Activated gamma-delta T cell (primary cell): Measurements from ENCODE around the gene FYN.

ENCODE experiments used
- DNase-seq: peaks from one replicate; lab custom pipeline; 2025; lab: John Stamatoyannopoulos, UW

FYN gene

DNA sequence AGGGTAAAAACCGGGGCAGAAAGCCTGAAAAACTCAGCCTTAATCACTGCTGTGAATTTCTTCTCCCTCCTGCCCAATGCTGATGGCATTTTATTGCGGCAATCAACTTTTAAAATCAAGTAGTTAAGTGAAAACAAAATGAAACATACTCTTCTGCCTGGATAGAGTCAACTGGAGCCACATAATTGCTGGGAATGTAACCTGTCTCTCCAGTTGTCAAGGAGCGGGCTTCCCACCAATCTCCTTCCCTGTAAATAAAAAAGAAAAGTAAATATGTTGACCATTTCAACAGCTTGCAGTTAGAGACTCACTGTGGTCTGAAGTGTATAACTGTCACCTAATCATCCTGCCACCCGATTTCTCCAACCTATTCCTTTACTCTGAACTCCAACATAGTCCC is 165.5 kb downstream of the FYN start:
- no peak for DNase-seq

DNA sequence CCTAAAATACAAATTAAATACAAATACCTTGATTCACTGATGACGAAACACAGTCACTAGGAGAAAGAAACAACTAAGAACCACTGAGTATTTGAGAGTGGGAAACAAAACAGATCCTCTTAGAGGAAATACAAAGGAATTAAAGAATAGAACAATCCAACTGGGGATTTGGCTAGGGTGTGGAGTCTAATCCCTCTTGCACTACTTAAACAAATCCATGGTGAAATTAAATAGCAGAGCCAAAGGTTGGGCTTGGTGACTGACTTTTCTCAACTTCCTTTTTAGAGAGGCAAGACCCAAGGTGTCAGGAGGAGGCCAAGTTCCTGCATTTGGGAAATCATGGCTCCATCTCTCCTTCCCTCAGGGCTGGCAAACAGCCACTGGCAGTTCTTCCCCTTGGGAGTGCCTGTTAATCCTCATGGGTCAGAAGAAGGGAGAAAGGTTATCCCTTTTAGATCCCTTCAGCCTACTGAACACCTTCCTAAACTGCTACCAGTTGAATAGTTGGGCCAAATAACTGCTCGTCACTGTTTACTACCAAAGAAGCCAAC is 166.3 kb downstream of the FYN start:
- DNase-seq: no peak

- DNase-seq: no peak
Measured at GRCh38 chr6:111703723-111704122, 169.5 kb downstream of the FYN start.

GRCh38 chr6:111702268-111702667 is 171.0 kb downstream of the FYN start:
- no peak for DNase-seq

GRCh38 chr6:111701146-111701545 is 172.1 kb downstream of the FYN start:
- no peak for DNase-seq

DNA sequence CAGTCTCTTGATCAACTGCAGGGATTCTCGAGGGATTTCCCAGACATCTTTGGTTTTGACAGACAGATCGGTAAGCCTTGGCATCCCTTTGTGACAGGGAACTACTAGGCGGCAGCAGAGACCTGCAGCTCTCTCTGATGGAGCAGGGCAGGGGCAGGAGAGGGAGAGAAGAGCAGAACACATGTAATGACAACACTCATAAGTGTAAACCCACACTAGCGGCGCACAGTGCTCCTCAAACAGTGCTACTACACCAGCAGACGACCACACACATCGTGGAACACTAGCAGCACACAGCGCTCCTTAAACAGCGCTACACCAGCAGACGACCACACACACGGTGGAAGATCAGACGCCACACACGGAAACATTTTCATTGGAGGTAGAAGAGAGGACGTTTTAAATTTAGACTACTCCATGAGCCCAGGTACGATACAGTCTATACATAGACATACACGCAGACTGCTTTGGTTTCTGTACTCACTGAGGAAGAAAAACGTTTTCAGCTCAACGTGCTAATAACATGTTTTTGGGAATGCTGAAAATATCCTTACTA is 173.0 kb downstream of the FYN start:
- DNase-seq: no peak

DNA sequence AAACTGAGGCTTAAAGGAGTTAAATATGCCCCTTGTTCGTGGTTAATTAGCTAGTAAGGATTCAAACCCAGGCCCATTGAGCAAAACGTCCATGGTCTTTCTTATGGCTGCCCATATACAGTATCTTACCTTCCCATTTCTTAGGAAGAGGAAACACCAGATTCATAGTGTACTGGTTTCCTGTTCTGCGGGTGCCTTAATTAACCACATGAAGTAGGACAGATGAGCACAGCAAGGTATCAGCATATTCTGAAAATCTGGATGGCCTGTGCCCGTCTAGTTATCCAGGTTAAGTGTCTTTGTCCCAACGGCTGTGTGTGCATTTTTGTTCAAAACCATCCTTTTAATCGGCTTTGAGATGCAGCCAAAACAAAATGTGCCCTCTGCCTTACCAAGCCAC is 174.1 kb downstream of the FYN start:
- no peak for DNase-seq

DNA sequence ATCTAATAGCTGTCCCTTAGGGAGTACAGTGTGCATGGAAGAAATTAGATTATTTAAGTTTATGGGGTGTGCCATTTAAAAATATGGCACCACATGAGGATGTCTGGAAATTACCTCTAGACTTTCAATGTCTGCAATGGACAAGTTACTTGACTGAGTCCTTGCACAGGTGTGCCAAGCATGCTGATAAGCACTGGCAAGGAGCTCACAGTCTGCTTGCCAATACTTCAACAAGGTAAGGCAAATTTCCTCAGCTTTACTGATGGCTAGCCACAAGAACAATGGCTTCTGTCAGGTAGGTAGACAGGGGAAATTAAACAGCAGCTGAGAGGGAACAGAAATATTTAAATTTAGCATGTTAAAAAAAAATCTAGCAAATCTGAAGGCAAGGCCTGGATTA is 176.4 kb downstream of the FYN start:
- no peak for DNase-seq

DNA sequence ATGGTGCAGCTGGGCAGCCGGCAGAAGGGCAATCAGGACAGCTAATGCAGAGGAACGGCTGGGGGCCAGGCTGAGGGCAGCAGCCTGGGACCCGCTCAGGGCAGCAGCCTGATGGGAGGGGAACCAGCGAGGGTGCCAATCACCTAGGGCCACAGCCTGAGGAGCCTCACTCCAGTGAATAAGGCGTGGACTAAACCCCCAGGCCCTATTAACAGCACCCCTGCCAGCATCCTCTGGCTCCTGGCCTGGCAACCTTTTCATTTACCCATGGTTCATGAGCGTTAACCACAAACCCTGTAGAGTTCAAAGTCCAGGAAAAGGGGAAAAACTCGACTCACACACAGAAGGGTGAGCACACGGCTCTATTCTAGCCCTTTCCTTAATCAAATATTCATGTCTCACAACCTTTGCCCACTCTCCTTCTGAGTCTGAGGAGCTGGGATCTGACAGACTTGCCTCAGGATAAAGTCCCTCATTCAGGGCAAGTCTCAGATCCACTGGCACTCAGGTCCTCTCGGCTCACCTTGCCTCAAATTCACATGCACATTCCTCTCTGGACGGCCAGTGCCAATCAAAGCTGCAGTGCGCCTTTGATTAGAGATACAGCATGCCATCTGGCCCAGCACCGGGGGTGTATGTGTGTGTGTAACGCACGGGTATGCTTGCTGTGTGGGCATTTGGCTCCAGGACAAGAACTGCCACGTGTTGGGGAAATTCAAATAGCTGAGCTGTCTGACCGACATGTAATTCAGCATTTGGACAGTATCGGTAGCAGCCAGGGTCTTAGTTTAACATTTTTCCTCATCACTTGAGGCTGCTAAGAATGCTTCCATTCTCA is 180.7 kb downstream of the FYN start:
- DNase-seq: no peak

DNA sequence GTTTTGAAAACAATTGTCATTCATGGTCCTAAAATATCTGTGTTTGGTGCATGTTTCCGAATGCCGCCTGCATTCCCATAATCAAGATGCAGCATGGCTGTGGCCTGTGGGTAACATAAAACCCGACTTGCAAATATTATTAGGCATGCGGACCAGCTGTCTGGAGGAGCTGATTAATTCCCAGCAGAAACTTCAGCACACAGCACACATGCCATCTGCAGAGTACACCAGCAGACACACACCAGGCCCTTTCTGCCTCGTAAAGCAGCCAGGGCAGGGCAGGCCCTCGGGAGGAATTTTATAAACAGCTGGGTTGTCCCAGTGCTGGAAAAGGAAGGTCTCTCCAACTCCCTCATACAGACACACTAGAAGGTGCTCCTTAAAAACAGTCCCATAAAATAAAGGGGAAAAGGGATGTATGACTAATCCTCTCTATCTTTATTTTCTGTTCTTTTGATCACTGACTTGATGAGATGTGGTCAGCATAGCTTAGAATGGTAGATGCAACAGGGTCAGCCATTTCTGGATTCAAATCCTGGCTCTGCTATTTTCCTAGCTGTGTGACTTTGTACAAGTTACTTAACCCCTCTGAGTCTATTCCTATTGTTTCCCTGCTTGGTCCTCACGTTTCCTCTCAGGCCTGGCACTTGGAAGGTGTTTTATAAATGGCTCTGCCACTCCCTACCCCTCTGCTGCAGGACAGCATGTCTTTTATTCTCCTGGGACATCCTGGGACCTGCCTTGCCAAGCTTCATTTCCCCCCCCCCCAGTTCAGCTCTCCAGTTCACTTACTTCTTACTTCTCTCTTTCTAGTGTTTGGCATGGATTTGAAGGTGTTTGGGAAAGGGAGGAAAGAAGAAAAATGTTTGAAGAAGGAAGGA is 181.7 kb downstream of the FYN start:
- no peak for DNase-seq

DNA sequence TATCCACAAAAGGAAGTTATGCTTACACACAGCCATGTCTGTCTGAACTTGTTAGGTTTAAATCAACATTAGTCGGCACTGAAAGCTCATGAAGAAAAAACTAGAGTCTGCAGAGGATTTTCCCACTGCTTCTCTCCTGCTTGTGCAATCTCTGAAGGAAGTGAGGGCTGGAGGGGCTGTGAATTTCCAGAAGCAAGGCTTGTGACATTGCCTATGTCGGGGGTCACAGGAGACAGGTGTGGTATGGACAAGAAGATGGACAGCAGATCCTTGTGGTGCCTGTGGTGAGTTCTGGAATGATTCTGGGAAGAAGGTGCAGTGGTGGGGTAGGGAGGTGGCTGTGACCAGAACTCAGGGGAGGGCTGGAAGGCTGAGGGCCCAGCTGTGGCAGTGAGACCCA is 183.3 kb downstream of the FYN start:
- no peak for DNase-seq

DNA sequence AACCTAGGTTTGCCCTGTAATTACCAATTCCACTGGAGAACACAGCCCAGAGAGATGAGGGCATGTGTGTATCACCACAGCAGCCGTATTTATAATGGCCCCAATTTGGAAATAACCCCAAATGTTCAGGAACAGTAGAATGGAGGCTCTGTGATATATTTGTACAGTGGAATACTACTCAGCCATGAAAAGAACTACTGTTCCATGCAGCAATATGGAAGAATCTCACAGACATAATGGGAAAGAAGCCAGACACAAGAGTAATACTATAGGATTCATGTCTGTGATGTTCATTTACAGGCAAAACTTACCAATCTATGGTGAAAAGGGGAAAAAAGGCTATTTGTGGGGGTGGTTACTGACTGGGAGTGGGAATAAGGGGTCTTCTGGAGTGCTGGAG is 183.8 kb downstream of the FYN start:
- no peak for DNase-seq

DNA sequence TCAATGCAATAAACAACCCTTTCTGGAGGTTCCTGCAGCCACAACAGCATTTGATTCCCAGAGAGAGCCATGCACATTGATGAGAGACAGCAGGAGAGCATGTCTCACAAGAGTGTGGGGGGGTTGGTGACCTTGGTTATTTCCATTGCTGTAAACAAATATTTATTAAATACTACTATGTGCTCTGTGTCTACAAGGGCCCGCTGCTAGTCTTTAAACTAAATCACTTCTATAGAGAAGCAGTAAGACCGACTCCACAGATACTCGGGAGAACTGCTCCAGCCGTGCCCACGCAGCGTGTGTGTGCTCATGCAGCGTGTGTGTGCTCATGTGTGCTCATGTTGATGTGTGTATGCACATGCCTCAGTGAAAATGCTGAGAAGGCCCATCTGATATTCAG is 184.9 kb downstream of the FYN start:
- no peak for DNase-seq

- no peak for DNase-seq
Measured at GRCh38 chr6:111687652-111688051, 185.6 kb downstream of the FYN start.

- DNase-seq: no peak
Measured at GRCh38 chr6:111686932-111687266, 186.4 kb downstream of the FYN start.

GRCh38 chr6:111686249-111686931 is 186.9 kb downstream of the FYN start:
- no peak for DNase-seq

DNA sequence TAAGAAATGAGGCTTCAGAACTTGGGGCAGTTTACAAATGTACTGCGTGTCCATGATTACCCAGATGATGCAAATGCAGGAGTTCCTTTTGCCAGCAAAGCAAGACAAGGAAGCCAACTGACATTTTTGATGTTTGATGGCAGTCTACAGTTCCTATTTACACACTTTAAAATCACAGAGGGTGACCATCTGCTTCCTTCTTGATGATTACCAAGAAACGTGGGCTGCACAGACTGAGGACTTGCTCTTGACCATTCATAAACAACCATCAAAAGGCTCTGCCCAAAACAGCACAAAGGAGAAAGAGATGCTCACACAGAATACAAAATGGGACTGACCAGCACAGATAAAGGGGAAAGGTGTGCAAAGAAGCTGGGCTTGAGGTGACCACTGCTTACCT is 187.7 kb downstream of the FYN start:
- no peak for DNase-seq

DNA sequence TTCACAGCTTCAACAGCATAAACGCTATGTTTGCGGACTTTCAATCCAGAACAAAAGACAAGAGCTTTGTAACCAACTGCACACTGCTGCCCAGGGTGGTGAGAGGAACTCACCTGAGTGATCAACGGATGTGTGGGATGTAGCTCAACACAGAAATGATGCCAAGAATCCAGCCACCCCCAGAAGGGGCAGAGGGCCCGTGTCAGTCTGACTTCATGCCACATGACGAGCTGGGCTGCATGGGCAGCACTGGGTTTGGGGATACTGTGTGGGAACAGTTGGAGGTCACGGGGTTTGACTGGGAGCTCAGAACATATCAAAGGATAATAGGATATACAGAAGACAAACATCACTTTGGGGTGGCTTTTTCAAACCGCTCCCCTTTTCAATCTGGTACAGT is 188.2 kb downstream of the FYN start:
- no peak for DNase-seq

- no peak for DNase-seq
Measured at GRCh38 chr6:111683749-111684267, 189.4 kb downstream of the FYN start.

DNA sequence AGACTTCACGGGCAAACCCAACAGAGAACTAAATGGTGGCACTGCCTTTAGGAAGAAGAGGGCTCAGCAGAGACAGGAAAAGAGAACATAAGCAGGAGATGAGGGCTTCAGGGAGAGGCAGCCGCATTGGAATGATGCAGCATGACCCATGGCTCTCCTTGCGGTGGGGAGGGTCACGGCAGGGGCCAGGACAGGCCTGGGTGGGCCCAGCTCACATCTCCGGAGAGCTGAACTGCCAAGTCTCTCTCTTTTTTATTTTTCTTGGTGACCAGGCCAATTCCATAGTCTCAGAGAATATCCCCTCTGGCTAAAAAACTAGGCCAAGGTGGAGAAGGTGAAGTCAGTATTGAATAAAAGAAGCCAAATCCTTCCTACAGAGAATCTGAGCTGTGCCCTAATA is 190.1 kb downstream of the FYN start:
- DNase-seq: no peak

DNA sequence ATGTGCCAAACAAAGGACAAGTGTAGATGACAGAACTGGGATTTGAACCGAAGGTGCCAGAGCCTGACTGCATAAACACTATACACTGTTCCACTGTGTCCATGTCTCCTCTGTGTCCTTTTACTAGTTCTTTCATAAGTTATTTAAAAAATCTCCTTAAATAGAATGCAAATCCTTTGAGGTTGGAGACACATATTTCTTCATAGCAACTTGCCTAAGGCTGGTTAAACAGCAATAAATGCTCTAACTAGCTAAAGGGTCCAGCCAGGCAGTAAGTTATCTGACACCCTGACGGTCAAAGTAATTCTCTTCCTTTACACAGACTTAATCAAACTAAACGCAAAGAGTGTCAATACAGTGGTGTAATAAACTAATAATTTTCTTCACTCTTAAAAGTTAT is 191.4 kb downstream of the FYN start:
- no peak for DNase-seq
